Gastrocnemius medialis (tissue), 4 donors: ENCODE measurements around the gene RNGTT. TPM values are rescaled to one million over a fixed set of nuclear protein-coding genes. Genes with fewer than 3 reads are reported as not detected.

Source experiments
- ATAC-seq, 2 donors: fragments of 150-250 bp; one replicate each; pipeline ENCODE4 v1.9.1; 2016
- DNase-seq, 2 donors: peaks; one replicate each; pipeline ENCODE4 v3.0.0-alpha.2; 2019
- H3K27ac ChIP-seq, 4 donors: fragments of 200-600 bp; sonication (generic); 1 replicate in 1 of 4; 2 replicates in 3 of 4; pipeline ENCODE4 v1.5.1; 2016 to 2018; ENCODE audit warnings: mild to moderate bottlenecking in 2 of 4, moderate library complexity in 1 of 4
- H3K27me3 ChIP-seq, 3 donors: fragments of 200-600 bp; sonication (generic) in 2 of 3; 1 replicate in 1 of 3; 2 replicates in 2 of 3; pipeline versions ENCODE4 v1.5.1 to v1.6.0; 2016 to 2019; ENCODE audit warnings: mild to moderate bottlenecking in 1 of 3, moderate library complexity in 1 of 3
- H3K36me3 ChIP-seq, 2 donors: fragments of 200-600 bp; sonication (generic) in 1 of 2; one replicate each; pipeline ENCODE4 v1.5.1; 2017 to 2018
- H3K4me1 ChIP-seq, 2 donors: fragments of 200-600 bp; sonication (generic) in 1 of 2; one replicate each; pipeline ENCODE4 v1.5.1; 2016 to 2017; ENCODE audit warnings: mild to moderate bottlenecking in 2 of 2
- H3K4me3 ChIP-seq, 4 donors: fragments of 200-600 bp; sonication (generic) in 3 of 4; 1 replicate in 1 of 4; 2 replicates in 3 of 4; pipeline ENCODE4 v1.5.1; 2016 to 2019; ENCODE audit warnings: mild to moderate bottlenecking in 2 of 4
- H3K9me3 ChIP-seq, 3 donors: fragments of 200-600 bp; sonication (generic) in 2 of 3; 1 replicate in 1 of 3; 2 replicates in 2 of 3; pipeline ENCODE4 v1.5.1; 2016 to 2019
- POLR2A ChIP-seq, 2 donors: fragments of 450-650 bp; IDR thresholded peaks; one replicate each; pipeline ENCODE4 v1.6.1; 2017; ENCODE audit warnings: antibody characterized with exemption in 2 of 2, mild to moderate bottlenecking in 2 of 2, moderate library complexity in 2 of 2
- in situ Hi-C, 4 donors: fragments of 200-750 bp; cut with MboI; loops; one replicate each; pipeline versions ENCODE4 v1.15.0 to v1.8.0; 2017; ENCODE audit warnings: low sequenced_read_pairs in 4 of 4
- intact Hi-C: fragments of 100-400 bp; cut with DNase I; formaldehyde crosslinking; loops from one replicate; pipeline ENCODE4 v1.15.1; 2023; ENCODE audit warnings: low total_unique reads
- total RNA-seq, 4 donors: library from RNA; depleted of rRNA; stranded (reverse); fragments of >200 nt; gene quantifications; one replicate each; pipeline versions ENCODE4 v1.1.0 to v1.2.3, GENCODE V29; 2016
- TF ChIP-seq, protein P1 (sequence below), 5 experiments: fragments of 450-650 bp in 3 of 5; fragments of 200-600 bp in 2 of 5; sonication (generic) in 2 of 5; IDR thresholded peaks in 4 of 5; conservative IDR thresholded peaks in 1 of 5; 1 replicate in 4 of 5; 2 replicates in 1 of 5; pipeline ENCODE4 v1.5.1; 2016 to 2019; ENCODE audit warnings: antibody characterized with exemption in 5 of 5, mild to moderate bottlenecking in 3 of 5, moderate library complexity in 3 of 5

RNGTT gene
- total RNA-seq, 4 donors from 2014 or later, result 4.9 to 11.3 (median 8.2) TPM

DNA sequence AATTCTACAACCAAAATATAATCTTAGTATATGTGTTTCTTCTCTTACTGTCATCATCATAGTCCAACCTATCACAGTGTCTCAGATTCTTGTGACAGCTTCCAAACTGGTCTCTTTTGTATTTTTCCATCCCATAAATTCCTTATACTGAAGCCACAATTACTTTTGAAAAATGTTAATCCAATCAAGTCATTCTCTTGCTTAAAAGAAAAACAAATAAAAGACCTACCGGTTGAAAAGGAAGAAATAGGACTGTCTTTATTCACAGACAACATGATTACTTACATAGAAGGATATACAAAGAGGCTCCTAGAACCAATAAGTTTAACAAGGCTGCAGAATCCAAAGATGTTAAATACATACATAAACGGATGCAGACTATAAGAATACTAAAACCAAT is 339.9 kb downstream of the RNGTT start:
- no peak for TF ChIP-seq POLR2A (IDR thresholded peaks at IDR 0.05)
- TF ChIP-seq, protein P1, sequence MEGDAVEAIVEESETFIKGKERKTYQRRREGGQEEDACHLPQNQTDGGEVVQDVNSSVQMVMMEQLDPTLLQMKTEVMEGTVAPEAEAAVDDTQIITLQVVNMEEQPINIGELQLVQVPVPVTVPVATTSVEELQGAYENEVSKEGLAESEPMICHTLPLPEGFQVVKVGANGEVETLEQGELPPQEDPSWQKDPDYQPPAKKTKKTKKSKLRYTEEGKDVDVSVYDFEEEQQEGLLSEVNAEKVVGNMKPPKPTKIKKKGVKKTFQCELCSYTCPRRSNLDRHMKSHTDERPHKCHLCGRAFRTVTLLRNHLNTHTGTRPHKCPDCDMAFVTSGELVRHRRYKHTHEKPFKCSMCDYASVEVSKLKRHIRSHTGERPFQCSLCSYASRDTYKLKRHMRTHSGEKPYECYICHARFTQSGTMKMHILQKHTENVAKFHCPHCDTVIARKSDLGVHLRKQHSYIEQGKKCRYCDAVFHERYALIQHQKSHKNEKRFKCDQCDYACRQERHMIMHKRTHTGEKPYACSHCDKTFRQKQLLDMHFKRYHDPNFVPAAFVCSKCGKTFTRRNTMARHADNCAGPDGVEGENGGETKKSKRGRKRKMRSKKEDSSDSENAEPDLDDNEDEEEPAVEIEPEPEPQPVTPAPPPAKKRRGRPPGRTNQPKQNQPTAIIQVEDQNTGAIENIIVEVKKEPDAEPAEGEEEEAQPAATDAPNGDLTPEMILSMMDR (IDR thresholded peaks at IDR 0.05 in 4 of 5, conservative IDR thresholded peaks at IDR 0.05 in 1 of 5), result no peak
- ATAC-seq (no peak), DNase-seq (no peak)
- Histone ChIP-seq H3K9me3 (no peaks in the 10 kb centered on the region), H3K4me1 (no peaks in the 10 kb centered on the region), H3K27ac (no peak overlapping the region), H3K36me3 (no peaks in the 10 kb centered on the region), H3K27me3 (no peaks in the 10 kb centered on the region), H3K4me3 (no peak overlapping the region)
- in situ Hi-C loops, result no loop called here
- intact Hi-C loops, result no loop called here

DNA sequence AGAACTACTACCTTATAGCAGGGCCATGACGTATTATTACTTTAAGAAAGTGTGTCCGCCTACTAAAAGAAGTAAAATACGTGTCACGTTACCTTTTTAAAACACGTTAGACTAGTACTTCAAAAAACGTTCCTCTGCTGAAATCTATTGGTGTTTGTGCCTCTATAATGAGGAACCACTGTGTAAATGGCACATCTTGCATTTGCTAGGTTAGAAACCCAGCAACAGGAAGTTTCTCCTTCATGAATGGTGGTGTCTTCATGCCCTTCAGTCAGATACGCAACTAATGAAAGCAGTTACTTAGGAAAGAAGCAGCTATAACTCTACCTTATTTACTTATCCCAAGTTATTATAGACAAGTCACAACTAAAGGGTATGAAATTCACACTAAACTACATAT is 343.5 kb downstream of the RNGTT start:
- intact Hi-C loops (no loop called here), in situ Hi-C loops (no loop called here)
- H3K4me1 ChIP-seq, result no peaks in the 10 kb centered on the region
- H3K27me3 ChIP-seq, result no peaks in the 10 kb centered on the region
- H3K9me3 ChIP-seq, result no peaks in the 10 kb centered on the region
- H3K4me3 ChIP-seq, result no peak overlapping the region
- DNase-seq (no peak), ATAC-seq (no peak)
- TF ChIP-seq, protein P1 (IDR thresholded peaks at IDR 0.05 in 4 of 5, conservative IDR thresholded peaks at IDR 0.05 in 1 of 5), result no peak
- TF ChIP-seq POLR2A (IDR thresholded peaks at IDR 0.05), result no peak
- H3K27ac ChIP-seq, result no peak overlapping the region
- no peaks in the 10 kb centered on the region for H3K36me3 ChIP-seq

DNA sequence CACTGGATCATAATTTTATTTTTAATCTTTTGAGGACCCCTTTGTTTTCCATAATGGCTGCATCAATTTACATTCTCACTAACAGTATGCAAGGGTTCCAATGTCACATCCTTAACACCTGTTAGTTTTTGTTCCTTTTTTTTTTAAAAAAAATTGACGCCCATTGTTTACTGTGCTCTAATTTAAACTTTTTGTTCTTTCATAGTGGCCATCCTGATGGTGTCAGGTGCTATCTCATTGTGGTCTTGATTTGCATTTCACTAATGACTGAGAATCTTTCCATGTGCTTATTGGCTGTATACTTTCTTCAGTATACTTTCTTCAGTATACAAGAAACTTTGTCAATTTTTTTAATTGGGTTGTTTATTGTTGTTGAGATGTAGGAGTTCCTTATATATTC is 347.0 kb downstream of the RNGTT start:
- Histone ChIP-seq H3K27me3 (no peaks in the 10 kb centered on the region), H3K4me1 (no peaks in the 10 kb centered on the region), H3K9me3 (no peaks in the 10 kb centered on the region), H3K4me3 (no peak overlapping the region), H3K27ac (no peak overlapping the region), H3K36me3 (no peaks in the 10 kb centered on the region)
- in situ Hi-C loops (no loop called here), intact Hi-C loops (no loop called here)
- ATAC-seq (no peak), DNase-seq (no peak)
- TF ChIP-seq POLR2A (IDR thresholded peaks at IDR 0.05), result no peak

DNA sequence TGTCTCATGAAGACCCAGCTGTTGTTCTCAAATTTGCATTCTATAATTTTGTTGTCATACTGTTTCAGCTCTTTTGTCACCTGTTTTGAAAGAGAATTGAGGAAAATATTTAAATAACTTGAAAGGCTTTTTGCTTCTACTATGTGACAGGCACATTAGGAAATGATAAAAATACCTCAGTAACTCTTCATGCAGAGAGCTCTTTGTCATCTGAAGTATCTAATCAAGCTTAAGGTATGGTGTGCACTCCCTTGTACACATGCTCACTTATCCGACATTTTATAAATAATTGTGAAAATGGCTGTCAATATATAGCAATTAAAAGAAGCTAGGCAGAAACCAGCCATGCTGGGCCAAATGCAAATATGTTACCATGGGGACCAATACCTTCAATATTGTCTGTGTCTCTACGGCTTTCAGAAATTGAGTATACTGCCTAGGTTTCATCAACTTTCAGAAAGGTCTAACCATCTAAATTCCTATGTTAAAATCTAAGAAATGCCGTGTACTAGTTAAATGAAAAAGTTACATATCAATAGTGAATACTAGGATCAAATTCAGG is 349.0 kb downstream of the RNGTT start:
- Histone ChIP-seq H3K36me3 (no peaks in the 10 kb centered on the region), H3K4me1 (no peaks in the 10 kb centered on the region), H3K4me3 (no peak overlapping the region), H3K27me3 (no peaks in the 10 kb centered on the region), H3K9me3 (no peaks in the 10 kb centered on the region), H3K27ac (no peak overlapping the region)
- TF ChIP-seq, protein P1 (IDR thresholded peaks at IDR 0.05 in 4 of 5, conservative IDR thresholded peaks at IDR 0.05 in 1 of 5), result no peak
- TF ChIP-seq POLR2A (IDR thresholded peaks at IDR 0.05), result no peak
- DNase-seq (no peak), ATAC-seq (no peak)
- in situ Hi-C loops (no loop called here), intact Hi-C loops (no loop called here)

DNA sequence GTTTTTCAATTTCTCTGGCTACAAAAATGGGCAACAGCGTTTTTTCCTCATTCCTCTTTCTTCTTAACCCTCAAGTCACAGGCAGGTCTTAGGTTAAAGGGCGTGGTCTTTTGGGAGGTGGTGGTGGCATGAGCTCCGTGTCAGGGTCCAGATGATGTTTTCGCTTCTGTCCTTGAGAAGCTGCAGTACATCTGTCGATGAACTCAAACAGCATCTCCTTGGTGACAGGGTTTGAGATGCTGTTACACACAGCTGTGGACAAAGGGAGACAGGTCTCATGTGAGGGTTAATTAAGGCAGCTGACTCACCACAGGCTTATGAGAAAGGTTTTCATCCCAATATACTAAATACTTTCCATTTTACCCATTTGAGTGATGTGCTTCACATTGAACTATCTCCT is 350.8 kb downstream of the RNGTT start:
- intact Hi-C loops (no loop called here), in situ Hi-C loops (no loop called here)
- no peaks in the 10 kb centered on the region for H3K4me1 ChIP-seq
- H3K27ac ChIP-seq, result no peak overlapping the region
- H3K36me3 ChIP-seq, result no peaks in the 10 kb centered on the region
- ATAC-seq (no peak), DNase-seq (no peak)
- H3K27me3 ChIP-seq, result no peaks in the 10 kb centered on the region
- H3K4me3 ChIP-seq, result no peak overlapping the region
- H3K9me3 ChIP-seq, result no peaks in the 10 kb centered on the region
- no peak for TF ChIP-seq POLR2A (IDR thresholded peaks at IDR 0.05)
- TF ChIP-seq, protein P1 (IDR thresholded peaks at IDR 0.05 in 4 of 5, conservative IDR thresholded peaks at IDR 0.05 in 1 of 5), result no peak
